Glomerular endothelial cell (primary cell): Measurements from ENCODE around the gene MED13. TPM values are rescaled to one million over a fixed set of nuclear protein-coding genes. Genes with fewer than 3 reads are reported as not detected.
"Not testable (repeated sequence)": the region's sequence is repeated elsewhere in the genome, so short reads cannot be mapped to it uniquely, and the experiment has no call there.

Experiments
- DNase-seq: peaks from one replicate; pipeline ENCODE4 v3.0.0-alpha.2; 2011; ENCODE audit warnings: low read depth, low spot score; ENCODE audit errors: extremely low read depth
- total RNA-seq: library from RNA; depleted of rRNA; stranded (reverse); fragments of >200 nt; gene quantifications from 2 replicates; pipeline ENCODE4 v1.2.3, GENCODE V29; 2015

MED13 gene
- total RNA-seq, 1 donor from 2014 or later, result 45.1 TPM

DNA sequence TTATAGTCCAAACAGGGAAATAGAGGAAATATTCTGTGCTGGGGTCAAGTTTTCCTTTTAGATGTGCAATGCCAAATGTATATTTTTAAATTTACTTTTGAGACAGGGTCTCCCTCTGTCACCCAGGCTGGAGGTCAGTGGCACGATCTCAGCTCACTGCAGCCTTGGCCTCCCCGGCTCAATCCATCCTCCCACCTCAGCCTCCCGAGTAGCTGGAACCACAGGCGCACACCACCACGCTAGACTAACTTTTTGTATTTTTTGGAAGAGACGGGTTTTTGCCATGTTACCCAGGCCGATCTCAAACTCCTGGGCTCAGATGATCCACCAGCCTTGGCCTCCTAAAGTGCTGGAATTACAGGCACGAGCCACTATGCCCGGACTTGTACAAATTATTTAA lies 25.8 kb upstream of the MED13 start:
- no peak for DNase-seq

- no peak for DNase-seq
These were observed 25.1 kb upstream of the MED13 start for GRCh38 chr17:62090021-62090824.

- DNase-seq, result no peak
These were observed 24.3 kb upstream of the MED13 start for GRCh38 chr17:62089334-62089733.

- DNase-seq, result no peak
These were observed 21.7 kb upstream of the MED13 start for GRCh38 chr17:62086737-62087136.

- no peak for DNase-seq
These were observed 20.7 kb upstream of the MED13 start for GRCh38 chr17:62085511-62086408.

DNA sequence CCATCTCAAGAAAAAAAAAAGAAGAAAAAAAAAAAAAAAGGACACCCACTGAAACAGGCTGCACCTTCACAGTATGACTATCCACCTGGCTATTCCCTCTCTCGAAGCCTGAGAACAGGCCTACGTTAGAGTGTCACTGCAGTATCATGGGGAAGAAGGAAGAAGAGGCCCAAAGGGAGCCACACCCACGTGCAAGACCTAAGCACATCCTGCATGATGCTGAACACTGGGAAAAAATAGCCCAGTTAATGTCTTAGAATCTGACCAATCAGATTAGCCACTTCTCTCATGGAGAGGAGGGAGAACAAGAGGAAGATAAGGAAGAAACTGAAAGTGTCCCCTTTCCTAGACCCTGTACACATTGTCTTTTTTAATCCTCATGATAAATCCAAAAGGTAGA lies 19.5 kb upstream of the MED13 start:
- no peak for DNase-seq

- DNase-seq, result no peak
These were observed 18.6 kb upstream of the MED13 start for GRCh38 chr17:62083651-62084050.

DNA sequence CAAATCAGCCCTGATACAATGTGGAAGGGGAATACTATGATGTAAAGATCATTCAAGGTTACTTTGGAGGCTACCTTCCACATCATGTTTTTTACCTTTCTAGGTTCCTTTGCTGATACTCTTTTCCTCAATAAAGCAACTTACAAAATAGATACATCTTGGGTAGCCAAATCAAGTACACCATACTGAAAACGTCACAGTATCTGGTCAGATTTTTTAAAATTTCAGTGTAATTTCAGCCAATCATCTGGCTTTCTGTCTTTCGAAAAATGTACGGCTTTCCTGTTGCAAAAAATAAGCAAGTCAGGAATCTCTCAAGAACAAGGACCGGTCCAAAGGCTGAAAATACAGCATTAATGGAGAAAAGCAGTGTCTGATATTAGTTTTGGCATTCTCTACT lies 15.6 kb upstream of the MED13 start:
- no peak for DNase-seq

GRCh38 chr17:62078009-62078408 lies 12.9 kb upstream of the MED13 start:
- DNase-seq, result no peak

DNA sequence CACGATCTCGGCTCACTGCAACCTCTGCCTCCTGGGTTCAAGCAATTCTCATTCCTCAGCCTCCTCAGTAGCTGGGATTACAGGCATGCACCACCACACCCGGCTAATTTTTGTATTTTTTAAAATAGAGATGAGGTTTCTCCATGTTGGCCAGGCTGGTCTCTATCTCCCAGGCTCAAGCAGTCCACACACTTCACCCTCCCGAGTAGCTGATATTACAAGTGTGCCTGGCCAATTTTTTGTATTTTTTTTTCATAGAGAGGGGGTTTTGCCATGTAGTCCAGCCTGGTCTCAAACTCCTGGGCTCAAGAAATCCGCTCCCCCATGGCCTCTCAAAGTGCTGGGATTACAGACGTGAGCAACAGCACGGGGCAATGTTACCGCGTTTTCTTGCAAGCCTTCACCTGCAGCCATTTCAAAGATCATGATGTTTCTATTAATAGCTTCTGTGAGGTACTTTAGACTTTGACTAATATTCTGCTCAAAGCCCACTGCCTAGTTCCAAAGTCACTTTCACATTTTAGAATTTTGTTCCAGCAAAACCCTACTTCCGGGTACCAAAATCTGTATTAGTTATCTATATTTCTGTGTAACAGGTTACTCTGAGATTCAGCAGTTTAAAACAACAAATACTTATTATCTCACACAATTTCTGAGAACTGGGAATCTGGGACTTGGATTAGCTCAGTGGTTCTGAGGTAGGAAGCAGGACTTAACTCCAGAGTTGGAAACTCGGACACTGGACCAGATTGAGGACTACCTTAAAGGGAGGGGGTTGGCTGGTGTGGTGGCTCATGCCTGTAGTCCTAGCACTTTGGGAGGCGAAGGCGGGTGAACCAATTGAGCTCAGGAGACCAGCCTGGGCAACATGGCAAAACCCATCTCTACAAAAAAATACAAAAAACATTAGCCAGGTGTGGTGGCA lies 12.0 kb upstream of the MED13 start:
- DNase-seq, result no peak

DNA sequence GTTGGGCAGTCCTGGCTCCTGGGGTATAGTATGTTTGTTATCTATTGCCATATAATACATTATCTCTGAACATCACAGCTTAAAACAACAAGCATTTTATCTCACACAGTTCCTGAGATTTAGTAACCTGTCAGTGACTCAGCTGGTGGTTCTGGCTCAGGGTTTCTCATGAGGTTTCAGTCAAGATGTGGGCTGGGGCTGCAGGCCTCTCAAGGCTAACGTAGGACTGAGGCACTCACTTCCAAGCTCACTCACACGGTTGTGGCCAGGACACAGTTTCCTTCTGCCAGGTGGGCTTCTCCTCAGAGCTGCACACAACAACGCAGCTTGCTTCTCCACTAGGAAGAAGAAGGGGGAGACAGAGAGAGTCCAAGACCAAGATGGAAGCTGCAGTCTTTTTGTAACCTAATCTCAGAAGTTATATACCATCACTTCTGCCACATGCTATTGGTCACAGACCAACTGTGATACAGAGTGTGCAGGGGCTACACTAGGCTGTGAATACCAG lies 10.3 kb upstream of the MED13 start:
- no peak for DNase-seq

DNA sequence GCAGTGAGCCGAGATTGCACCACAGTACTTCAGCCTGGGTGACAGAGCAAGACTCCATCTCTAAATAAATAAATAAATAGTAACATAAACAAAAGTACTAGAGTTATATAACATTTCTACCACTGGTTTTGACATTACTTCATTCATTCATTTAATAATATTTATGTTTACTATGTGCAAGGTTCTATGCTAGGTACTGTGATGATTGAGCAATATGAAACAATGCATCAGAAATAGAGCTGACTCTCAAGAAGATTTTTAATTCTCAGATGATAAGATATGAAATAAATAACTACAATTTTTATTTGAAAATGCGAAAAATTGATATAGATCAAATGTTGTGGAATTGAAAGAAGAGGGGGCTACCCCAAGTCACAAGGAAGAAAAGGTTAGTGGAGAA lies 8.9 kb upstream of the MED13 start:
- DNase-seq, result no peak

DNA sequence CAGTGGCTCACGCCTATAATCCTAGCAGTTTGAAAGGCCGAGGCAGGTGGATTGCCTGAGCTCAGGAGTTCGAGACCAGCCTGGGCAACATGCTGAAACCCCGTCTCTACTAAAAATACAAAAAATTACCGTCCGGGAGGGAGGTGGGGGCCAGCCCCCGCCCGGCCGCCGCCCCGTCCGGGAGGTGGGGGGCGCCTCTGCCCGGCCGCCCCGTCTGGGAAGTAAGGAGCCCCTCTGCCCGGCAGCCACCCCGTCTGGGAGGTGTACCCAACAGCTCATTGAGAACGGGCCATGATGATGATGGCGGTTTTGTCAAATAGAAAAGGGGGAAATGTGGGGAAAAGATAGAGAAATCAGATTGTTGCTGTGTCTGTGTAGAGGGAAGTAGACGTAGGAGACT lies 7.8 kb upstream of the MED13 start:
- DNase-seq, result not testable (repeated sequence)

DNA sequence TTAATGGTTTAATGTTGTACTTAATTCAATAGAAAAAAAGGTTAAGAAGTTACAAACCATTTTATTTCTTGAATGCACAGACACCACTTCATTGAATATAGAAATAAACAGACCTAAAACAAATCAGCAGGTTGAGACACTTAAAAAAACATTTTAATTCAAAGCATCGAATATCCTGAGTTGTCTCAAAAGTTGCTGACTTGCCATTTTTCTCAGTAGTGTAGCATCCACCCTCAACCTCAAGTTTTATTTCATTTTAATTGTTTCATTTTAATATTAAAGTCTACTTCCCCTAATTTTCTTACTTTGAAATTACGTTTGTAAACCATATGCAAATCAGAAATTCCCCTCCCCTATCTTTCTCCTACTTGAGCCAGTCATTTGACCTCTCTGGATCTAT lies 5.8 kb upstream of the MED13 start:
- no peak for DNase-seq

DNA sequence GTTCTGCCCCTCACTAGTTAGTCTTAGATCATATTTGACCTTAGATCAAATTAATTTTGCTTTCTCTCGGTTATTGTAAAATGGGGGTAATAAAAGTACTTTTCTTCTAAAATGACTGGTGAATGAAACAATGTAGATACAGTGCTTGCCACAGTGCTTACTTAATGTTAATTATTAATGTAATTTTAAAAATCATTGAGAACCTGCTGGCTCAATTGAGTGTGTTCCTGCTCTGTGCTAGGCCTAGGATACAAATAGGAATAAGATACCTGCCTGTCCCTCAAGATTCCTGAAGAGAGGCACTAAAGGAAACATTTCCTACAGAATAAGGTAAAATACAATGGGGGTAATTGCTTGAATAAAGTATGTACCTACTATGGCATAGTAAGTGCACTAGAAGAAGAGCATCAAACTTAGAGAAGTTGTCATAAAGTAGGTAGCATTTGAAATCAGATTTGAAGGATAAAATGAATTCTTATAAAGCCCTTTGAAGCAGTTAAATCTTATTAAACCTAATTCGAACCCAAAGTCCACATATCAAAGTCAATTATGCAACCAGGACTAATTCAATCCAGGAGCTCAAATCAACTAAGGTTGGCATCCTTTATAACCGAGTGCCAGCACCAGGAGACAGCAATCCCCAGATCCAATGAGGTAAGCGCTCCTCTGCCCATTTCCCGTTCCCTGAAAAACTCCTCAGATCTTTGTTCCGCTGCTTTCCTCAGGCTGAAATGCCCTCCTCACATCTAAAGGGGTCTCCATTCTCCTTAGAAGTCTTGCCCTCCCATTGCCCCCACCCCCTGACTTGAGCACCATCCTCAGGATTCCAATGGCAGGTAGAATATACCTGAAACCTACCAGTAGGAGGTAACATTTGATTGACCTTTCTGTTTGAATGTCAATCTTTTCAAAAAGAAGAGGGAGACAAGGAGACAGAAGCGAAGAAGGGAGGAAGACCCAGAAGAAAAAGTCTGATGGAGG lies 2.4 kb upstream of the MED13 start:
- DNase-seq, result no peak

DNA sequence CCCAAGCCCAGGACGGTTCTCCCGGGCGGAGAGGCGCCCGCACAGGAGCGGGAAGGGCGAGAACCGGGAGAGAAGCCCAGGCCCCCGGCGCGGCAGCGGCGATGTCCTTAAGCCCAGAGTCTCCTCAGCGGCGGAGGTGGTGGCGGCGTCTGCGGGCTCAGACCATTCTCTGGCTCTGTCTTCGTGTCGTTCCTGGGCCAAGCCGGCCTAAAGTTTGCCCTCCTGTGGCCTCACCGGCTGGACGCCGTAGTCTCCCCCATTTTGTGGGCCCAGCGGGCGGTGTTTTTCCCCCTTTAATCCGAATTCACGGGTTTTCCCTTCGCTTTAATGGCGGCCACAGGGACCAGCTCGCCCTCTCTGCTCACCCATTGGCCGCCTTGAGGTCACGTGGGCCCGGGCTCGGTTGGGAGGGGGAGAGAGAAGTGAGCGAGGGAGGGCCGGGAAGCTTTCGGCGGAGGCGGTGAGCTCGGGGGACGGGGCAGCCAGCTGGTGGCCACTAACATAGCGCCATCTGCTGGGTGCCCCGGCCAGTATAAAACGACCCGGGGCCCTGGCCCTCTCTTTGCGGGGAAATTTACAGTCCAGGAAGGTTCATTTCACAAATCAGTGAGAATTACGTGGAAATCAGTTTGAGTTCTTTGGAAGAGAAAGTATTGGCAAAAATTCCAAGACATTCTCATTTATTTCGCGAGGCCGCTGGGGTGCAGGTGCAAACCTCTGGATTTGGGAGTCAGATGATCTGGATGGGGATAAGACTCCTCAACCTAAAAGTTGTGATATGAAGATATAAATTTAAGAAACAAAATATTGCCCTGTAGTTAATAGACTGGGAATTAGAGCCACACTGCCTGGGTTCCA lies 762 bp upstream of the MED13 start:
- peak; percentile 57 for DNase-seq

DNA sequence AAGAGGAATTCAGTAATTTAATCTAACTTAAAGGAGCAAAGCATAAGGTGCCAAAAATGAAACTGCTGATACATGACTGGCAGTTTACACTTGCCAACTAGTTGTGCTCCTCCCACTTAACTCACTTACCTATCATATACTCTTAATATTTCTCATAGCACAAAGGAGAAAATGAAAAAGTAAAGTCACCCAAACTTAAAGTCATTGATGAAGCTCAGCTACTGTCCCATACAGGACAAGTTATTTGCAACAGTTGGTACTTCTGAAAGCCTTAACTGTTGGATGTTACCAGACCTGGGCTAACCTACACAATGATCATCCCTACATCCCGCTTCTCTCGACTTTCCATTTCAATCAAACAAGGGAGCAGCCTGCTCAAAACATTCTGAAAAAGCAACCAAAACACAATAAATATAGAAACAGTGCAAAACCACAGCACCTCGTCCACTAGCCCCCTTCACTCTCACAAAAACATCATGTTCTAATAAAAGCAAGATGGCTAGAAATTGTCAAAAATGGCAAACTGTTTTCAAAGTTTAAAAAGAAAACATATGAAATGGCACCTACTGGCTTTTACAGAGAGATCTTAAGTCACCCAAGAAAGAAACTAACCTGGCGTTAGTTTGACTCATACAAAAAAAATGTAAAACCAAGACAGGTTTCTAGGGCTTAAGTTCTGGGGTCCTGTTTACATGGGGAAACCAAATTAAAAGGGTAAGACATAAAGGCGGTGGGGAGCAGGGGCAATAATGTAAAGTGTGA lies 868 bp downstream of the MED13 start:
- no peak for DNase-seq

DNA sequence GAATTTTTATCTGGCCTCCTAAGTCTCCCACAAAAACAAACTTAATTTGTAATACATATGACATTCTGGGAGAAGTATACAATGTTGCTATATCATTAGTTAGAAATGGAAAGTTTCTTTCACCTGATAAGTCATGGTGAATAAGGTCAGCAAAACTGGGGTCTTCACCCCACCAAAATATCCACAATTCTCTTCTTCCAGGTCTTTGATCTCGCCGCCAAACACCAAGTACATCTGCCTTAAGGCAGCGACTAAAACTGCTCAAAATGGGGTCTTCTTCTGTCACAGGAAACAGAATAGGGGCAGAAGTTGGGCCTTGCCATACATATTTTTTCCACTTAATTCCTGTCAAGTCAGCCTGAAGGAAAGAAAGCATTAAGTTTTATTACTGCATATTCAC lies 2.1 kb downstream of the MED13 start:
- DNase-seq, result no peak
